Neutrophil (primary cell): ENCODE measurements around the gene CRACDL.

Experiments used
- H3K27ac ChIP-seq: fragments of 200-600 bp; sonication (generic); 2 replicates; pipeline ENCODE4 v1.5.1; 2016; ENCODE audit warnings: mild to moderate bottlenecking, moderate library complexity
- H3K27me3 ChIP-seq: fragments of 200-600 bp; sonication (generic); 2 replicates; pipeline ENCODE4 v1.6.0; 2016; ENCODE audit warnings: mild to moderate bottlenecking
- H3K36me3 ChIP-seq: fragments of 200-600 bp; sonication (generic); 2 replicates; pipeline ENCODE4 v1.5.1; 2017
- H3K4me1 ChIP-seq, 2 experiments: fragments of 200-600 bp in 1 of 2; sonication (generic) in 1 of 2; 1 replicate in 1 of 2; 2 replicates in 1 of 2; pipeline versions ENCODE4 v1.5.1 to v1.6.1; 2013 to 2016; ENCODE audit warnings: low read depth in 1 of 2, low read length in 1 of 2, mild to moderate bottlenecking in 1 of 2, moderate library complexity in 1 of 2; ENCODE audit not compliant: control insufficient read depth in 1 of 2, insufficient read depth in 1 of 2
- H3K4me3 ChIP-seq, 2 experiments: fragments of 200-600 bp in 1 of 2; sonication (generic) in 1 of 2; 1 replicate in 1 of 2; 2 replicates in 1 of 2; pipeline ENCODE4 v1.5.1; 2013 to 2016; ENCODE audit warnings: low read depth in 1 of 2, low read length in 1 of 2, mild to moderate bottlenecking in 1 of 2, moderate library complexity in 1 of 2
- H3K9me3 ChIP-seq: fragments of 200-600 bp; sonication (generic); 2 replicates; pipeline ENCODE4 v1.5.1; 2016
- CTCF ChIP-seq: fragments of 200-600 bp; sonication (generic); IDR thresholded peaks from 2 replicates; pipeline ENCODE4 v1.5.1; 2016; ENCODE audit warnings: antibody characterized with exemption

The CRACDL gene

GRCh38 chr2:98872526-98872925 is 63.5 kb downstream of the CRACDL start:
- H3K9me3 ChIP-seq, result no peaks in the 10 kb centered on the region
- no peaks in the 10 kb centered on the region for H3K4me1 ChIP-seq
- H3K4me3 ChIP-seq, result no peak overlapping the region
- no peak overlapping the region for H3K27ac ChIP-seq
- no peaks in the 10 kb centered on the region for H3K27me3 ChIP-seq
- H3K36me3 ChIP-seq, result no peaks in the 10 kb centered on the region
- TF ChIP-seq CTCF, result no peak

DNA sequence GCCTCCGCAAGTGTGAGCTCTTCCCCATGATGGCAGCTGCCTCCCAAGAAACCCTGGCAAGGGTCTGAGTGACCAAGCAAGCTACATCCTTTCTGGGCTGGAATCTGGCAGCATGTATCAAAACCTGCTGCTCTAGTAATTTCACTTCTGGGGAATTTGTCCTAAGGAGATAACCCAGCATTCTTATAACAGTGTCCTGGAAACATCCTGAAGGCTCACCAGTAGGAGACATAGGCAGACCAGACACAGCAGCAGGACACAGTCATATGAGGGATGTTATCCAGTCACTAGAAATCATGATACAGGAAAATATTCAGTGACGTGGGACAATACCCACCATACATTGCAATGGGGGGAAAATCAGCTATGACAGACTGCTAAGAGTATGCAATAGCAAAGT is 64.5 kb downstream of the CRACDL start:
- no peak overlapping the region for H3K27ac ChIP-seq
- no peak overlapping the region for H3K4me3 ChIP-seq
- H3K4me1 ChIP-seq, result no peaks in the 10 kb centered on the region
- H3K36me3 ChIP-seq, result no peaks in the 10 kb centered on the region
- H3K27me3 ChIP-seq, result no peaks in the 10 kb centered on the region
- no peak for TF ChIP-seq CTCF
- no peaks in the 10 kb centered on the region for H3K9me3 ChIP-seq

DNA sequence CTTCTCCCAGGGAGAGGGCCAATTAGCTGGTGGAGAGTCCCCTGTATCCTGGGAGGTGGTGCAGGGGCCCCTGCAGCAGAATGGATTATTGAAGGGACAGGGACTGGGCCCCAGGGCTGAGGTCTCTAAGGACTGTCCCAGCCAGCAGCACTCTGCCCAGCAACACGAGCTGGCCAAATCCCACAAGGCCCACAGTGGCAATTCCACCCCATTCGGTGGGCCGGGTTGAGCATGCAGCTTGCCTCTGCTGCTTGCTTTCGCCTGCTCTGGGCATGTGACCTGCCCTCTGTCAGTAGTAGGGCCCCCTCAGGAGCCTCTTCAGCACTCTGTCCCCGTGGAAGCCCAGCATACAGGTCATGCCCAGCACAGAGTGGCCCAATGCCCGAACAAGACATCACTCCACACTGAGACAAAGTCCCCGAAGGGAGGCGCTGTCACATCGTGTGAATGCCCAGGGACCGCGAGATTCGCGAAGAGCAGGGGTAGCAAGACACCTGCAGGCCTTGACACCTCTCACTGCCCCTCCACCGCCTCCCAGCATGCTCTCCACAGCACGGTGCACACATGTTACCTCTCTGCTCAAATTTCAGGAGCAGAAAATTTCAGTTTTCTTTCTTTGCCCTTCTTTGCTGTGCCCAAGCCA is 65.4 kb downstream of the CRACDL start:
- Histone ChIP-seq H3K27ac (no peak overlapping the region), H3K27me3 (no peaks in the 10 kb centered on the region), H3K4me3 (no peak overlapping the region), H3K4me1 (no peaks in the 10 kb centered on the region), H3K36me3 (no peaks in the 10 kb centered on the region), H3K9me3 (no peaks in the 10 kb centered on the region)
- no peak for TF ChIP-seq CTCF

DNA sequence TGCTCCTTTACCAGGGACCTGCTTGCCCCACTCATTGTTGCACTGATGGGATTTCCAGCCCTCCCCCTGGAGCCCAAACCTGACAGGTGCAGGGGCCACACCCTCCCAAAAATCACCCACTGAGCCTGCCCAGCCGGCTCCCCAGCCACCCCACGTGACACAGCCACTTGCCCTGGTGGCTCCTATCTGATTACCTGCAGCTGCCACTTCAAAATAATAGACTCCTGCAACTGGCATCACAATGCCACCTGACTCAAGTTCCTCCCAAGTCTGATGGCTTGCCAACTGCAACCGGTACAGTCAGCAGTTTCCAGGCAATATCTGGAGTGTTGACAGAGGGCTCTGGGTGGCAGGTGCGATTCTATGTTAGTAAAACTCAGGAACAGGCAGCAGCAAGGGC is 66.2 kb downstream of the CRACDL start:
- H3K4me3 ChIP-seq, result no peak overlapping the region
- no peak overlapping the region for H3K27ac ChIP-seq
- H3K4me1 ChIP-seq, result no peaks in the 10 kb centered on the region
- H3K36me3 ChIP-seq, result no peaks in the 10 kb centered on the region
- TF ChIP-seq CTCF, result no peak
- H3K9me3 ChIP-seq, result no peaks in the 10 kb centered on the region
- no peaks in the 10 kb centered on the region for H3K27me3 ChIP-seq

- no peak for TF ChIP-seq CTCF
- Histone ChIP-seq H3K27ac (no peak overlapping the region), H3K4me3 (no peak overlapping the region), H3K4me1 (no peaks in the 10 kb centered on the region), H3K27me3 (no peaks in the 10 kb centered on the region), H3K9me3 (no peaks in the 10 kb centered on the region), H3K36me3 (no peaks in the 10 kb centered on the region)
Observed at GRCh38 chr2:98869272-98869641, 66.8 kb downstream of the CRACDL start.
